IPS-20b (cell line): ENCODE measurements around the gene PTPN18.
A peak's percentile ranks its signal among the peaks of the same experiment; 100 is the strongest.

Source experiments
- H3K27ac ChIP-seq: one replicate; pipeline ENCODE4 v1.5.1; 2013; ENCODE audit warnings: low read length
- H3K27me3 ChIP-seq: 2 replicates; pipeline ENCODE4 v1.6.1; 2013; ENCODE audit warnings: mild to moderate bottlenecking, low read length, inconsistent platforms; ENCODE audit not compliant: insufficient read depth
- H3K36me3 ChIP-seq: 2 replicates; pipeline ENCODE4 v1.6.1; 2013; ENCODE audit warnings: low read depth, mild to moderate bottlenecking, inconsistent platforms, low read length, moderate library complexity; ENCODE audit not compliant: insufficient read depth
- H3K4me1 ChIP-seq: 2 replicates; pipeline ENCODE4 v1.6.1; 2013; ENCODE audit warnings: mild to moderate bottlenecking, control low read depth, inconsistent platforms, low read length, moderate library complexity; ENCODE audit not compliant: insufficient read depth
- H3K4me3 ChIP-seq: 2 replicates; pipeline ENCODE4 v1.5.1; 2013; ENCODE audit warnings: mild to moderate bottlenecking, low read length, inconsistent platforms
- H3K9ac ChIP-seq: 2 replicates; pipeline ENCODE4 v1.6.1; 2013; ENCODE audit warnings: low read depth, mild to moderate bottlenecking, inconsistent platforms, low read length, moderate library complexity
- H3K9me3 ChIP-seq: 2 replicates; pipeline ENCODE4 v1.6.1; 2013; ENCODE audit warnings: mild to moderate bottlenecking, low read depth, low read length, inconsistent platforms; ENCODE audit not compliant: insufficient read depth

Gene PTPN18

DNA sequence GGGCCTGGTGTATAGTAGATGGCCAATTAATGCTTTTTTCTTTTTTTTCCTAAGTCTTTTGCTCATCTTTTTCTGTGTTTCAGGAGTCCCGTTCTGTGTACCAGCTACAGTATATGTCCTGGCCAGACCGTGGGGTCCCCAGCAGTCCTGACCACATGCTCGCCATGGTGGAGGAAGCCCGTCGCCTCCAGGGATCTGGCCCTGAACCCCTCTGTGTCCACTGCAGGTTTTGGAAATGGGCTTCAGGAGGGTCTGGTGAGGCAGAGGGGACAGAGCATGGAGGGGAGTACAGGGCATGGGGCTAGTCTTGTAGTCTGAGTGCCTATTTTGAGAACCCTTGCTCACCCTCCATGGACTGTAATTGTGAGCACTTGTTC lies 14.1 kb downstream of the PTPN18 start:
- H3K36me3 ChIP-seq, result peaks cover 5% of the 10 kb centered on the region; the same call in 1 of the 2 replicates
- no peaks in the 10 kb centered on the region for H3K9me3 ChIP-seq
- 0 out of 2 replicates have a peak, but pooled peaks cover 4% of the 10 kb centered on the region for H3K27me3 ChIP-seq
- H3K4me1 ChIP-seq, result peaks cover 17% of the 10 kb centered on the region; the same call in 1 of the 2 replicates
- no peak overlapping the region for H3K27ac ChIP-seq
- H3K9ac ChIP-seq, result no peak overlapping the region
- no peak overlapping the region for H3K4me3 ChIP-seq

DNA sequence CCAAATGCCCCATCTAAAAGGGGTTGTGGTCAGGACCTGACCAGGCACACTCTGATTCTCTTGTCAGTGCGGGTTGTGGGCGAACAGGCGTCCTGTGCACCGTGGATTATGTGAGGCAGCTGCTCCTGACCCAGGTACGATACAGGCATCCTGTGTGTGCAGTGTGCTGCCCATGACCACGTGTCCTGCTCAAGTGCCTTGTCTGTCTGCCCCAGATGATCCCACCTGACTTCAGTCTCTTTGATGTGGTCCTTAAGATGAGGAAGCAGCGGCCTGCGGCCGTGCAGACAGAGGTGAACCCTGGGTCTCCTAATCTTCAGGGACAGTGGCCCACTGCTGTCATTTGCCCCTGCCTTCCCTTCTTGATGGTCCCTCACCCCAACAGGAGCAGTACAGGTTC lies 14.6 kb downstream of the PTPN18 start:
- no peak overlapping the region for H3K27ac ChIP-seq
- peaks cover 5% of the 10 kb centered on the region; the same call in 1 of the 2 replicates for H3K36me3 ChIP-seq
- H3K9me3 ChIP-seq, result no peaks in the 10 kb centered on the region
- 0 out of 2 replicates have a peak, but pooled peaks cover 4% of the 10 kb centered on the region for H3K27me3 ChIP-seq
- peaks cover 17% of the 10 kb centered on the region; the same call in 1 of the 2 replicates for H3K4me1 ChIP-seq
- H3K9ac ChIP-seq, result no peak overlapping the region
- H3K4me3 ChIP-seq, result no peak overlapping the region

DNA sequence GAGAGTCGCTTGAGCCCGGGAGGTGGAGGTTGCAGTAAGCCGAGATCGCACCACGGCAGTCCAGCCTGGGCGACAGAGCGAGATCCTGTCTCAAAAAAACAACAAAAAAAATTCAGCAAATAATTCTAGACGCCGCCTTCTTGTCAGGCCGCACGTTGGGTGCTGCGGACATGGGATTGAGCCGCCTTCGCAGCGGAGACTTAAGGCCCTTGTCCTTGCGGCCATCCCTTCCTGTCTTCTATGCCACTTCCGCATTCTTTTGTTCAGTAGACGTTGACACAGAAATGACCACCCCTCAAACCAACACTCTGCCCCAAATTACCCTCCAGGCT lies 15.8 kb downstream of the PTPN18 start:
- Histone ChIP-seq H3K4me1 (peaks cover 17% of the 10 kb centered on the region; the same call in 1 of the 2 replicates), H3K9ac (peak overlapping the region; percentile 82; the same call in 1 of the 2 replicates), H3K4me3 (peak overlapping the region; percentile 73), H3K36me3 (peaks cover 5% of the 10 kb centered on the region; the same call in 1 of the 2 replicates), H3K9me3 (no peaks in the 10 kb centered on the region), H3K27me3 (0 out of 2 replicates have a peak, but pooled peaks cover 4% of the 10 kb centered on the region), H3K27ac (no peak overlapping the region)

DNA sequence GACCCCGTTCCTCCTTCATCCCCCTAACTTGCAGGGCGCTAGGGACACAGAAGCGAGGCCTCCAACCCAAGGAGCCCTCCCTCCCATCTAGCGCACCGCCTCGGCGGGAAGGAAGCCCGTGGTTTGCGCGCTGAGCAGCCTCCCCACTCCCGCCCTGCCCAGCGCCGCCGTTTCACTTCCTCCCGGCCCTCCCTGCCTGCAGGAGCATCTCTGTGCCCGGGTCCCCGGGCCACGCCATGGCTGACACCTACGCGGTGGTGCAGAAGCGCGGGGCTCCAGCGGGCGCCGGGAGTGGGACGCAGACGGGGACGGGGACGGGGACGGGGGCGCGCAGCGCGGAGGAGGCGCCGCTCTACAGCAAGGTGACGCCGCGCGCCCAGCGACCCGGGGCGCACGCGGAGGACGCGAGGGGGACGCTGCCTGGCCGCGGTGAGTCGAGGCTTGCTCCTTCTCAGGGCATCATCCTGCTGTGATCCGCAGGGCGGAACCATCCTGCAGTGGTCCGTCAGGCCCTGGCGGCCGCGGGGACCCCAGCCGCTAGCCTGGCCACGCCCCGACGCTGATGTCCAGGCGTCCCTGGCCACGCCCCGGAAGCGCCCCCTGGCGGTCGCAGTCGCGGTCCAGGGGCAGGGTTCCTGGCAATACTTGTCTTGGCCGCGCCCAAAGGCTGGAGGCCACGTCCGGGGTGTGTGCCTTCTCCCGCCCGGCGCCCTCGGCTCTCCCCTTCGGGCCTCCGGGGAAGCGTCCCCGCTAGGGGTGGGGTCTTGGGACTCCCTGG lies 16.4 kb downstream of the PTPN18 start:
- no peak overlapping the region for H3K27ac ChIP-seq
- peaks cover 5% of the 10 kb centered on the region; the same call in 1 of the 2 replicates for H3K36me3 ChIP-seq

DNA sequence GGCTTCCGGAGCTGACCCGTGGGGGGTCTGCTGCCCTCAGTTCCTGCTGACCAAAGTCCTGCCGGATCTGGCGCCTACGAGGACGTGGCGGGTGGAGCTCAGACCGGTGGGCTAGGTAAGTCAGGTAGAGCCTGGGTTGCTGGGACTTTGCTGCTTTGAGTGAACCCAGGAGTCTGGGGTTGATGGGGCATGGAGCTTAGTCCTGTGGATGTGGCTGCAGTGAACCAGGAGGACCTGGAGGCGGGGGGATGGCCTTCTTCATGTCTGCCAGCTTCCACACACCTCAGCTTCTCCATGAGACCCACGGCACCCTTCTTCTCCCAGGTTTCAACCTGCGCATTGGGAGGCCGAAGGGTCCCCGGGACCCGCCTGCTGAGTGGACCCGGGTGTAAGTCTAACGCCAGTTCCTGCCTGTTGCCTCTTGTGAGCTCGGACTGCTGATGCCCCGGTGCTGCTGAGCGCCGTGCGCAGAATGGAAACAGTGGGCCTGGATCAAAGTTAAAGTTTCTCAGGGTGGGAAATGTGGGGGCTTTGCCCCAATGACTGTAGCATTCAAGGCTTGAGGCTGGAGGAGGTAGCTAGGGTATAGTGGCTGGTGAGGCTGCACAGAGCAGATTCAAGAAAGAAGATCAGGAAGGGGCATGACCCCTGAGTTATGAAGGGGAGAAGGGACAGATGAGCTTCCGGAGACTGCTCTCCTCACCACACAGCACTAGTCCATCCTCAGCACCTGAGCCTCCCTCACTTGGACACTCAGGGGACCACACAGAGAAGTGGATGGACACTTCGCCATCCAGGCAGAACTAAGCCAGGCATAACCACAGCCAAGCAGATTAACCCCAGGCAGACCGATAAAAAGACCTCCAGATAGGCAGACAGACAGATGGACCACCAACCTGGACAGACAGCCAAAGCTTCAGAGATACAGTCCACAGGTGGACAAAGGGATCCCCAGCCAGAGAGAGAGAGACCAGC lies 17.3 kb downstream of the PTPN18 start:
- Histone ChIP-seq H3K36me3 (peaks cover 5% of the 10 kb centered on the region; the same call in 1 of the 2 replicates), H3K9ac (peak overlapping the region; percentile 82), H3K4me3 (peak overlapping the region; percentile 73), H3K9me3 (no peaks in the 10 kb centered on the region), H3K4me1 (peaks cover 17% of the 10 kb centered on the region; the same call in 1 of the 2 replicates), H3K27me3 (0 out of 2 replicates have a peak, but pooled peaks cover 4% of the 10 kb centered on the region), H3K27ac (no peak overlapping the region)

More for the DNA sequence above, 16.4 kb downstream of the PTPN18 start:
- H3K9me3 ChIP-seq, result no peaks in the 10 kb centered on the region
- peak overlapping the region; percentile 73 for H3K4me3 ChIP-seq
- H3K27me3 ChIP-seq, result 0 out of 2 replicates have a peak, but pooled peaks cover 4% of the 10 kb centered on the region
- peak overlapping the region; percentile 82; the same call in 1 of the 2 replicates for H3K9ac ChIP-seq
- H3K4me1 ChIP-seq, result peaks cover 17% of the 10 kb centered on the region; the same call in 1 of the 2 replicates

DNA sequence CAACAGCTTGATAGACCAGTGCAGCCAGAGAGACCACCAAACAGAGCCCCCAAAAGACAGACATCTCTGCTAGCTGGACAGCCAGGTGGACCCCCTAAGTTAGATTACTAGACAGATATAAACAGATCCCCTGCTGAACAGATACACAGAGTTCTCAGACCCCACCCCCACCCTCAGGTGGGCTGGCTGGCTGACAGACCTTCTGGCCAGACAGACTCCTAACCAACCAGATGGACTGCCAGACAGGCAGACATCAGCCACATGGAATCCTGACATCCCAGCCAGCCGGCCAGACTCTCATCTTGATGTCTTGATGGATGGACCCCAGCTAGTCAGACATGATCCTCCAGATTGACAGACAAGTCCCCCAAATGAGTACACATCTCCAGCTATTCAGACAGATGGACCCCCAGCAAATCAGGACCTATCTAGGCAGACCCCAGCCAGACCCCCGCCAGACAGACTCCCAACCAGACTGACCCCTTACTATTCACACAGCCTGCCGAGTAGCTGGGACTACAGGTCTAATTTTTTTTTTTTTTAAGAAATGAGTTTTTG lies 18.0 kb downstream of the PTPN18 start:
- H3K4me1 ChIP-seq, result peaks cover 12% of the 10 kb centered on the region; the same call in 1 of the 2 replicates
- no peak overlapping the region for H3K27ac ChIP-seq
- H3K27me3 ChIP-seq, result 0 out of 2 replicates have a peak, but pooled peaks cover 4% of the 10 kb centered on the region
- H3K9me3 ChIP-seq, result no peaks in the 10 kb centered on the region
- no peak overlapping the region for H3K9ac ChIP-seq
- H3K4me3 ChIP-seq, result no peak overlapping the region
- H3K36me3 ChIP-seq, result peaks cover 5% of the 10 kb centered on the region; the same call in 1 of the 2 replicates

DNA sequence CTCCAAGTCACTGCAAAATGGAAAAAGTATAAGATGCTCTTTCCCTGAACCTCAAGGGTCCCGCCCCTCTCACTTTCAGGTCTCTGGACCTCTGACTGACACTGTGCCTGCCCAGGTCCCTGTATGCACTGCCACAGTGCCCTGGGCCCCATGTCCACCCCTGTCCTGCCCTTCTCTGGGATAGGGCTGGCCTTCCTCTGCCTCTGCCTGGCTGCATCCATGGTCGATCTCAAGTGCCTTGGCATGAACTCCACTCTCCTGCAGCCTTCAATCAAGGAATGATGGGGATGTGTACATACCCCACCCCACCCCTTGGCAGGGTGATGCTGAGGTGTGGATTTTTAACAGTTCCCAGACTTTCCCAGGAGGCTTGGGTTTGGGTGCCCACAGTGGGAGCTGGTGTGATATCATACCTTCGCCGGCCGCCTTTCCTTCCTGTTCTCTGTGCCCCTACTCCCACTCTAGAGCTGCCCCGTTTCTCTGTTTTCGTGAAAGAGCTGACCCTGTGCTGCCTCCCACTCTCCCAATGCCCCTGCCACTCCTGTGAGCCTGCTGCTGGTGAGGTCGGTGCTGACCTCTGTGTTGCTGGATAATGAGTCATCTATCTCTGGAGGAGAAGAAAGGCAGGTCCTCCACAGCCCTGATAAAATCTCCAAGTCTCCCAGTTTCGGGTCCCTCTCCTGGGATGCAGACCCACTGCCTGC lies 18.9 kb downstream of the PTPN18 start:
- Histone ChIP-seq H3K4me3 (no peak overlapping the region), H3K27ac (no peak overlapping the region), H3K36me3 (peaks cover 5% of the 10 kb centered on the region; the same call in 1 of the 2 replicates), H3K9ac (no peak overlapping the region), H3K27me3 (0 out of 2 replicates have a peak, but pooled peaks cover 4% of the 10 kb centered on the region), H3K4me1 (peaks cover 4% of the 10 kb centered on the region; the same call in 1 of the 2 replicates), H3K9me3 (no peaks in the 10 kb centered on the region)

DNA sequence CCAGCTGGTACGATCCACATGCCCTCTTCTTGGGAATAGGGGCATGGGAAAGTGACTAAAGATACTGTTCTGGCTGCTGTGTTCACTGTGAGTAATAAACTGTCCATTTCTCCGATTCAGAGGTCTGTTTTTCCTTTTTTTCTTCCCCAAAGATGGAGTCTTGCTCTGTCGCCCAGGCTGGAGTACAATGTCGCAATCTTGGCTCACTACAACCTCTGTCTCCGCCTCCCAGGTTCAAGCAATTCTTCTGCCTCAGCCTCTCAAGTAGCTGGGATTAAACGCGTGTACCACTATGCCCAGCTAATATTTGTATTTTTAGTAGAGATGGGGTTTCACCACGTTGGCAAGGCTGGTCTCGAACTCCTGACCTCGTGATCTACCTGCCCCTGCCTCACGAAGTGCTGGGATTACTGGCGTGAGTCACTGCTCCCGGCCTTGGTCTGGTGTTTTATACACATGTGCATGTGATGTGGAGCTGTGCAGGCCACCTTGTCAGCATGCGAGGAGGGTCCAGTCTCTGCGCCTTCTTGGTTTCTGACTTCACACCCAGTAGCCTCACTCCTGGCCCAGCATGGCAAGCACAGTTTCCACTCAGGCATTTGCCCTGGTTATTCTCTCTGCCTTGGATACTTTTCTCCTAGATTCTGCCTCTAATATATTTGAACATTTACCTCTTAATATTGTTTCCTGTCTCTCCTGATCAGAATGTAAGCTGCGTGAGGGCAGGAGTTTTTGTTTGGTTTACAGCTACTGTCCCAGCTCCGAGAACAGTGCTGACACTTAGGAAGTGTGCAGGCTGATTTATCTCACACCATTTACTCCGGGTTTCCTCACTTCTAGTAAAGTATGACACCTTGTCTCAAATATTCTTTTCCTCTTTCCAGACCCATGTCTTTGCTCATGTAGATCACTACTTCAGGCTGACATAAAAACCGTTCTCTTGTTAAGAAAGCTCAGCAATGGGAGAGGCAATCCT lies 19.7 kb downstream of the PTPN18 start:
- H3K27ac ChIP-seq, result no peak overlapping the region
- H3K27me3 ChIP-seq, result 0 out of 2 replicates have a peak, but pooled peaks cover 4% of the 10 kb centered on the region
- no peaks in the 10 kb centered on the region for H3K36me3 ChIP-seq
- H3K4me3 ChIP-seq, result no peak overlapping the region
- no peaks in the 10 kb centered on the region for H3K4me1 ChIP-seq
- H3K9ac ChIP-seq, result no peak overlapping the region
- no peaks in the 10 kb centered on the region for H3K9me3 ChIP-seq

DNA sequence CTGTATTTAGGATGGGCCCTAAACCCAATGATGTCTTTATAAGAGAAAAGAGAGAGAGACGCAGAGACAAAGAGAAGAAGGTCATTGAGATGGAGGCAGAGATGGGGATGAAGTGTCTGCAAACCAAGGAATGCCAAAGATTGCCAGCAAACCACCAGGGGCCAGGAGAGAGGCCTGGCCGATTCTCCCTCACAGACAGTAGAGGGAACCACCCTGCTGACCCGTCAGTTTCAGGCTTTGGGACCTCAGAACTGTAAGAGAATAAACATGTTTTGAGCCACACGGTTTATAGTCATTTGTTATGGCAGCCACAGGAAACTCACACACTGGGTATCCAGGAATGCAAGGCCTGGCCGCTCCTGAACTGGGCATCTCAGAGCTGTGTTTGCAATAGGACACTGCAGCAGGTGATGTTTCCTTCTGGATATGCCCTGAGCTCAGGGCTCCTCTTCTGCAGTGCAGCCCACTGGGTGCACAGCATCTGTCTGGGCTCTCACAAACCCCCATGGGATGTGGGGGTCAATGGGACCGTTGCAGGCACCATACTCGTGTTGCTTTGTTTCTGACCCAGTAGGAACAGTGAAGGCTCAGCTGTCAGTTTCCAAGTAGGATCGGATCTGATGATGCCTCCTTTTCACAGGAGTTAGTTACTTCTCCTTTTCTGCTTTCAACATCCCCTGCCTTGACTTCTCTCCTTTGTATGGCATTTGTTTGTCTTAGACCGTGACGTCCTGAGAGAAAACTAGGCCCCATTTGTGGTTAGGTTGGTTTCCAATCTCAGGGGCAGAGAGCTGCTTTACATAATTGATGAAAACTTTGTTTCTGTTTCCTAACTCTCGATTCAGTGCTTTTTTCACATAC lies 20.8 kb downstream of the PTPN18 start:
- no peak overlapping the region for H3K9ac ChIP-seq
- H3K9me3 ChIP-seq, result no peaks in the 10 kb centered on the region
- no peaks in the 10 kb centered on the region for H3K36me3 ChIP-seq
- no peak overlapping the region for H3K4me3 ChIP-seq
- no peaks in the 10 kb centered on the region for H3K27me3 ChIP-seq
- no peaks in the 10 kb centered on the region for H3K4me1 ChIP-seq
- H3K27ac ChIP-seq, result no peak overlapping the region
